HG02884 (cell line): ENCODE measurements around the gene GNA15.
"Not testable (repeated sequence)": the region's sequence is repeated elsewhere in the genome, so short reads cannot be mapped to it uniquely, and the experiment has no call there.

ENCODE experiments used
- ATAC-seq: cut with Tn5 transposase; IDR thresholded peaks from one replicate; pipeline ENCODE4 v1.9.1; 2021; ENCODE audit warnings: mild to moderate bottlenecking, moderate library complexity; ENCODE audit not compliant: unreplicated experiment

Gene GNA15

GRCh38 chr19:3135961-3136683 is at the start of gene GNA15:
Gene GNA15 (plus strand): TSS chr19:3136033. CDS start chr19:3136451, 418 bp downstream.
- no peak for ATAC-seq

GRCh38 chr19:3087769-3088168 is 48.1 kb upstream of the GNA15 start:
- ATAC-seq: no peak

GRCh38 chr19:3089299-3089855 is 46.5 kb upstream of the GNA15 start:
- ATAC-seq: not testable (repeated sequence)

GRCh38 chr19:3094601-3095440 is 41.0 kb upstream of the GNA15 start:
- ATAC-seq: no peak

- no peak for ATAC-seq
These were observed 40.2 kb upstream of the GNA15 start for GRCh38 chr19:3095441-3096191.

- ATAC-seq: no peak
These were observed 39.4 kb upstream of the GNA15 start for GRCh38 chr19:3096267-3096901.

- no peak for ATAC-seq
These were observed 38.9 kb upstream of the GNA15 start for GRCh38 chr19:3096902-3097326.

GRCh38 chr19:3097442-3097871 is 38.4 kb upstream of the GNA15 start:
- ATAC-seq: no peak

- ATAC-seq: no peak
These were observed 37.7 kb upstream of the GNA15 start for GRCh38 chr19:3098141-3098514.

GRCh38 chr19:3098515-3099346 is 37.1 kb upstream of the GNA15 start:
- no peak for ATAC-seq

GRCh38 chr19:3099347-3100145 is 36.3 kb upstream of the GNA15 start:
- no peak for ATAC-seq

- ATAC-seq: no peak
These were observed 35.5 kb upstream of the GNA15 start for GRCh38 chr19:3100331-3100730.

- no peak for ATAC-seq
These were observed 34.8 kb upstream of the GNA15 start for GRCh38 chr19:3100747-3101730.

- no peak for ATAC-seq
These were observed 33.3 kb upstream of the GNA15 start for GRCh38 chr19:3102239-3103140.

GRCh38 chr19:3104708-3104983 is 31.2 kb upstream of the GNA15 start:
- no peak for ATAC-seq

- ATAC-seq: no peak
These were observed 30.0 kb upstream of the GNA15 start for GRCh38 chr19:3105641-3106508.
